ENCODE measurements around the gene ABCA12.

The ABCA12 gene

DNA sequence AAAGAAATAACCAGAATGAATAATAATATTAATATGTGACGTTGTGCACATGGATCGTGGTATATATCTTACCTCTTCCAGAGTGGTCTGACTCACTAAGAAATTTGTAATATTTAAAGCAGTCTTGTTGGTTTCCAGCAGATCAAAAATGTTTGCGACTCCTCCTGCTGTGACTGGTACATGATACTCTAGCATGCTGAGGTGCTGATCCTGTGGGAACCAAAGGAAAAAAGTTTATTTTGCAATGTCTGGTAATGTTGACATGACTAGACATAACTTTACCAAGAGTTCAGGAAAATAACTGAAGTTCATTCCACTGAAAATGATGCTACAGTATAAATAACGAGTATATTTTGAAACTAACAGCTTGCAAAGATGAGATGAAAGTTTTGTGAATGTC lies 204.4 kb downstream of the ABCA12 start:
- no peak overlapping the region for H3K27ac Mint-ChIP-seq
- ATAC-seq (replicated peaks) (no peak), DNase-seq (no peak)
- H3K27me3 Mint-ChIP-seq = no peaks in the 10 kb centered on the region
- no peaks in the 10 kb centered on the region for H3K4me1 Mint-ChIP-seq (ENCODE audit: low read depth in 2 of 2)
- H3K9me3 Mint-ChIP-seq = no peaks in the 10 kb centered on the region
- no peaks in the 10 kb centered on the region for H3K36me3 Mint-ChIP-seq (ENCODE audit: insufficient read depth)
- no peak overlapping the region for H3K4me3 Mint-ChIP-seq

GRCh38 chr2:214904634-214905033 lies 233.8 kb downstream of the ABCA12 start:
- DNase-seq (no peak), ATAC-seq (replicated peaks) (no peak)
- Mint-ChIP-seq H3K4me3 (no peak overlapping the region), H3K36me3 (ENCODE audit: insufficient read depth) (no peaks in the 10 kb centered on the region), H3K27me3 (no peaks in the 10 kb centered on the region), H3K9me3 (no peaks in the 10 kb centered on the region), H3K27ac (no peak overlapping the region), H3K4me1 (ENCODE audit: low read depth in 2 of 2) (no peaks in the 10 kb centered on the region)

DNA sequence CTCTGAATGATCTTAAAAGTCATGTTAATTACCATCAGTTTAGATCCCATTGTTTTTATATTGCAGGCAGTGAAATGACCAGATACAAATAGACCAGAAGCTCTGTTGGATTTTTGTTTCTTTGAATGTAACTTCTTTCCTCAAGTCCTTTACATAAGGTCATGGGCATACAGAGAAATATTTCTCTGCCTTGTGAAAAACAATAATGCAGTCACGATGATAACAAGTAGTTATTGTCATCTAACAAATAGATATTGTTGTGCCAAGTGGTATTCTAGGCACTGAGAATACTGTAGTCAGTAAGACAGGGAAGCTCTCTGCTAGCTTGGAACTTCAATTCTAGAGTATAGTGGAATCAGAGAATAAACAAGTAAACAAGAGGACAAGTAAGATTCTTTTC lies 234.2 kb downstream of the ABCA12 start:
- no peaks in the 10 kb centered on the region for H3K36me3 Mint-ChIP-seq (ENCODE audit: insufficient read depth)
- no peaks in the 10 kb centered on the region for H3K4me1 Mint-ChIP-seq (ENCODE audit: low read depth in 2 of 2)
- DNase-seq (no peak), ATAC-seq (replicated peaks) (no peak)
- no peaks in the 10 kb centered on the region for H3K27me3 Mint-ChIP-seq
- no peak overlapping the region for H3K27ac Mint-ChIP-seq
- H3K4me3 Mint-ChIP-seq = no peak overlapping the region
- no peaks in the 10 kb centered on the region for H3K9me3 Mint-ChIP-seq

DNA sequence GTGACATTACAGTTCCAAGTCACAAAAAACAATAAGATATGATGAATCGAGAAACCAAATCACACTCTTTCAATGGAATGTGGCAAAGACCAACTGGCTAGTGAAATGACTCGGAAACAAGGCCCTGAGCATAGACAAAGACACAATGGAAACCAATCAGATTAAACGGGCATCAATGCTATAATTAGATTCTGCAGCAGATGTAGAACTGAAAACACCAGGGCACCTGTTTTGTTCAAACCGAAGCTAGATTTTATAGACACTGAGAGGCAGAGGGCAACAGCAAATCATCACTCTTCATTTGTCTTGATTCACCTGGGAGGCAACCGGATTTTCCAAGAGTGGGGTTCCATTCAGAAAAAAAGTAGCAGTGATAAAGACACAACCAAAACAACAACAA lies 236.1 kb downstream of the ABCA12 start:
- Mint-ChIP-seq H3K9me3 (no peaks in the 10 kb centered on the region), H3K27ac (no peak overlapping the region), H3K4me1 (ENCODE audit: low read depth in 2 of 2) (no peaks in the 10 kb centered on the region), H3K4me3 (no peak overlapping the region), H3K27me3 (no peaks in the 10 kb centered on the region), H3K36me3 (ENCODE audit: insufficient read depth) (no peaks in the 10 kb centered on the region)
- no peak for DNase-seq
- ATAC-seq (replicated peaks) = no peak

- Mint-ChIP-seq H3K27me3 (peaks cover 8 to 10% of the 10 kb centered on the region in 2 donors), H3K27ac (no peak overlapping the region), H3K9me3 (no peaks in the 10 kb centered on the region), H3K4me3 (no peak overlapping the region), H3K36me3 (ENCODE audit: insufficient read depth) (no peaks in the 10 kb centered on the region), H3K4me1 (ENCODE audit: low read depth in 2 of 2) (no peaks in the 10 kb centered on the region)
- no peak for ATAC-seq (replicated peaks)
- DNase-seq = no peak
These were observed 238.7 kb downstream of the ABCA12 start for GRCh38 chr2:214899751-214900150.

- no peak for ATAC-seq (replicated peaks)
- Mint-ChIP-seq H3K27me3 (peaks cover 8 to 10% of the 10 kb centered on the region in 2 donors), H3K36me3 (ENCODE audit: insufficient read depth) (no peaks in the 10 kb centered on the region), H3K27ac (no peak overlapping the region), H3K4me3 (no peak overlapping the region), H3K4me1 (ENCODE audit: low read depth in 2 of 2) (no peaks in the 10 kb centered on the region), H3K9me3 (no peaks in the 10 kb centered on the region)
- no peak for DNase-seq
These were observed 242.2 kb downstream of the ABCA12 start for GRCh38 chr2:214896274-214896673.

- Mint-ChIP-seq H3K36me3 (ENCODE audit: insufficient read depth) (no peaks in the 10 kb centered on the region), H3K27ac (no peak overlapping the region), H3K4me1 (ENCODE audit: low read depth in 2 of 2) (no peaks in the 10 kb centered on the region), H3K9me3 (no peaks in the 10 kb centered on the region), H3K4me3 (no peak overlapping the region), H3K27me3 (peaks cover 8 to 10% of the 10 kb centered on the region in 2 donors)
- no peak for DNase-seq
- ATAC-seq (replicated peaks) = no peak
These were observed 243.0 kb downstream of the ABCA12 start for GRCh38 chr2:214895469-214895868.

DNA sequence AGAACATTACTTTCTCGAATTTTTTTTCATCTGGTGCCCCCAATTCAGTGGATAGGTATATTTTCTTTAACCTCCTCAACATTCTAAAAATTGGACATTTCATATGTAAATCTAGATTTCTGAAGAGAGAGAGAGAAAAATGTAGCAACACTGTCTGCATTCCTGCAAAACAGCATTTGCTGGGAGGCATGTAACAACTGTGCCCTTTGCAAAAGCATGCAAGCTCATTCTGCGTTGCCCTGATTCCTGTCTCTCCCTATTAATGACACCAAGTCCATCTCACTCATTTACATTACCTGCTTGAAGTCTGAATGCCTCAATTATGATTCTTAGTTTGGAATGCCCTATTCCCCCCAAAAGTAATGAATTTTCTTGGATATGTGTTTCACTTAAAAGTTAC lies 249.1 kb downstream of the ABCA12 start:
- H3K27ac Mint-ChIP-seq = no peak overlapping the region
- no peaks in the 10 kb centered on the region for H3K36me3 Mint-ChIP-seq (ENCODE audit: insufficient read depth)
- H3K4me3 Mint-ChIP-seq = no peak overlapping the region
- no peak for ATAC-seq (replicated peaks)
- H3K9me3 Mint-ChIP-seq = no peaks in the 10 kb centered on the region
- peaks cover 0 to 7% of the 10 kb centered on the region in 2 donors for H3K27me3 Mint-ChIP-seq
- no peaks in the 10 kb centered on the region for H3K4me1 Mint-ChIP-seq (ENCODE audit: low read depth in 2 of 2)
- no peak for DNase-seq

GRCh38 chr2:214881647-214882202 lies 256.7 kb downstream of the ABCA12 start:
- H3K4me1 Mint-ChIP-seq (ENCODE audit: low read depth in 2 of 2) = no peaks in the 10 kb centered on the region

More at GRCh38 chr2:214881647-214882202, 256.7 kb downstream of the ABCA12 start:
- ATAC-seq (replicated peaks) (no peak), DNase-seq (no peak)
- H3K27ac Mint-ChIP-seq = no peak overlapping the region
- no peaks in the 10 kb centered on the region for H3K9me3 Mint-ChIP-seq
- H3K27me3 Mint-ChIP-seq = peaks cover 0 to 15% of the 10 kb centered on the region in 2 donors
- no peaks in the 10 kb centered on the region for H3K36me3 Mint-ChIP-seq (ENCODE audit: insufficient read depth)
- no peak overlapping the region for H3K4me3 Mint-ChIP-seq
